ENCODE results near the gene DNAJB14. TPM values are rescaled to one million over a fixed set of nuclear protein-coding genes. Genes with fewer than 3 reads are reported as not detected.
A peak's percentile ranks its signal among the peaks of the same experiment; 100 is the strongest.

The DNAJB14 gene
- total and polyA plus RNA-seq, 2 experiments from 2014 or later: 30.4 to 44.7 TPM

DNA sequence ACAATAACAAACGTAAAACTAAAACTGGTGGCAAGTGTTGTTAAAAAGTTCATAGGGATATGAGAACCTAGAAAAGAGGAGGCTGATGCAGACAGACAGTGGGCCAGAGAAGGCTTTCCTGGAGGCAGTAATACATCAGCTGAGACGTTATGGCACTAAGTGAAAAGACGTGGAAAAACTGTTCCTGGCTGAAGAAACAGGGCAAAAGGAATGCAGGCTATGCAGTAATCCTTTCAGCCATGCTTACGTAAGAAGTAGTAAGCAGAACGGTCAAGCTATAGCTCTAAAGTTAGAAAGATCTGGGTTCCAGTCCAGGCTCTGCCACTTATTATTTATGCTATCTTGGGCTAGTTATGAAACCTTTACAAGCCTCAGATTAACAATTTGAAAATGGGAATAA is 58.6 kb downstream of the DNAJB14 start:
- H3K9me2 ChIP-seq (ENCODE audit: insufficient read depth): no peaks in the 10 kb centered on the region
- no peak overlapping the region for H3K4me2 ChIP-seq (ENCODE audit: unreplicated experiment)
- no peak overlapping the region for H3K4me3 ChIP-seq
- in situ Hi-C loops (cut with MboI): no loop called here
- H3K79me2 ChIP-seq (ENCODE audit: insufficient read depth): peaks cover 79% of the 10 kb centered on the region
- no peaks in the 10 kb centered on the region; the same call in 1 of the 2 replicates for H3F3A ChIP-seq (ENCODE audit: insufficient read depth)
- H3K9me3 ChIP-seq (ENCODE audit: low read depth): no peaks in the 10 kb centered on the region
- H3K4me1 ChIP-seq (ENCODE audit: insufficient read depth): peaks cover 22% of the 10 kb centered on the region
- H3K36me3 ChIP-seq (ENCODE audit: low read depth): peaks cover 53% of the 10 kb centered on the region
- H3K27me3 ChIP-seq (replicated peaks; ENCODE audit: insufficient read depth): no peaks in the 10 kb centered on the region
- no peak overlapping the region for H2AFZ ChIP-seq
- H4K20me1 ChIP-seq (ENCODE audit: insufficient read depth): no peaks in the 10 kb centered on the region
- WGBS, 2 experiments (ENCODE audit: low coverage in 1 of 2, low lambda C conversion rate in 2 of 2, missing lambda C conversion rate in 2 of 2): 36 to 38% methylated on average over 5 of the region's 5 CpGs
- no peak for TF ChIP-seq EZH2phosphoT487 (IDR thresholded peaks at IDR 0.05; ENCODE audit: insufficient read depth, low read depth)
- TF ChIP-seq EZH2 (IDR thresholded peaks at IDR 0.05; ENCODE audit: insufficient read depth, poor library complexity, severe bottlenecking): no peak
- peak overlapping the region; percentile 16; the same call in 1 of the 2 replicates for H3K27ac ChIP-seq
- H3K9ac ChIP-seq: peak overlapping the region; percentile 5; the same call in 1 of the 2 replicates
- DNase-seq: peak; percentile 61

GRCh38 chr4:99886146-99886545 is 60.3 kb downstream of the DNAJB14 start:
- H3K4me1 ChIP-seq (ENCODE audit: insufficient read depth): peaks cover 21% of the 10 kb centered on the region
- TF ChIP-seq EZH2phosphoT487 (IDR thresholded peaks at IDR 0.05; ENCODE audit: insufficient read depth, low read depth): no peak
- no peak for TF ChIP-seq EZH2 (IDR thresholded peaks at IDR 0.05; ENCODE audit: insufficient read depth, poor library complexity, severe bottlenecking)
- H3K9ac ChIP-seq: no peak overlapping the region
- H3K9me2 ChIP-seq (ENCODE audit: insufficient read depth): no peaks in the 10 kb centered on the region
- no peak overlapping the region for H3K27ac ChIP-seq
- no peaks in the 10 kb centered on the region for H3K27me3 ChIP-seq (replicated peaks; ENCODE audit: insufficient read depth)
- in situ Hi-C loops (cut with MboI): no loop called here
- no peak overlapping the region for H3K4me3 ChIP-seq
- H3F3A ChIP-seq (ENCODE audit: insufficient read depth): no peaks in the 10 kb centered on the region; the same call in 1 of the 2 replicates
- no peak overlapping the region for H2AFZ ChIP-seq
- no peaks in the 10 kb centered on the region for H3K9me3 ChIP-seq (ENCODE audit: low read depth)
- peaks cover 63% of the 10 kb centered on the region for H3K36me3 ChIP-seq (ENCODE audit: low read depth)
- DNase-seq: peak; percentile 35
- no peaks in the 10 kb centered on the region for H4K20me1 ChIP-seq (ENCODE audit: insufficient read depth)
- no peak overlapping the region for H3K4me2 ChIP-seq (ENCODE audit: unreplicated experiment)
- H3K79me2 ChIP-seq (ENCODE audit: insufficient read depth): peaks cover 62% of the 10 kb centered on the region
- WGBS, 2 experiments (ENCODE audit: low coverage in 1 of 2, low lambda C conversion rate in 2 of 2, missing lambda C conversion rate in 2 of 2): 64 to 65% methylated on average over 4 of the region's 4 CpGs

DNA sequence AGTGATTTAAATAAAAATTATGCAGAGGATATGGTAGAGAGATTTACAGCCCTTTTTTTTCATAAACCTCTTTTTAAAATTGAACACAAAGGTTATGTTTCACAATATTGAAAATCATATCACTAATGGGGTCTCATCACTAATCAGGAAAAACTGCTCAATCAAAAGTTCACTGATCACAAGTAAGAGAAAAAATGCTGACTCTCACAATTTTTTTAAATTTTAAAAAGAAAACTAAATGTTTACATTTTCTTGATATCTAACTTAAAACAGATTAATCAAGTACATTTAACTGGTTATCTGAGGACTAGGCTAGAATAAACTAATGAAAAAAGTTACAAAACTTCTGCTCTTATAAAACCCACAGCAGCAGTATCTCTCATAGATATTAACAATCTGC is 60.7 kb downstream of the DNAJB14 start:
- no peak overlapping the region for H3K9ac ChIP-seq
- H3K27ac ChIP-seq: no peak overlapping the region
- no peak overlapping the region for H2AFZ ChIP-seq
- no peaks in the 10 kb centered on the region for H3K9me3 ChIP-seq (ENCODE audit: low read depth)
- peaks cover 58% of the 10 kb centered on the region for H3K79me2 ChIP-seq (ENCODE audit: insufficient read depth)
- peaks cover 21% of the 10 kb centered on the region for H3K4me1 ChIP-seq (ENCODE audit: insufficient read depth)
- no peaks in the 10 kb centered on the region for H3K9me2 ChIP-seq (ENCODE audit: insufficient read depth)
- TF ChIP-seq EZH2phosphoT487 (IDR thresholded peaks at IDR 0.05; ENCODE audit: insufficient read depth, low read depth): no peak
- no peak for TF ChIP-seq EZH2 (IDR thresholded peaks at IDR 0.05; ENCODE audit: insufficient read depth, poor library complexity, severe bottlenecking)
- no peak for DNase-seq
- in situ Hi-C loops (cut with MboI): no loop called here
- H3K4me2 ChIP-seq (ENCODE audit: unreplicated experiment): no peak overlapping the region
- H3F3A ChIP-seq (ENCODE audit: insufficient read depth): no peaks in the 10 kb centered on the region; the same call in 1 of the 2 replicates
- peaks cover 66% of the 10 kb centered on the region for H3K36me3 ChIP-seq (ENCODE audit: low read depth)
- H4K20me1 ChIP-seq (ENCODE audit: insufficient read depth): no peaks in the 10 kb centered on the region
- H3K4me3 ChIP-seq: no peak overlapping the region
- H3K27me3 ChIP-seq (replicated peaks; ENCODE audit: insufficient read depth): no peaks in the 10 kb centered on the region

DNA sequence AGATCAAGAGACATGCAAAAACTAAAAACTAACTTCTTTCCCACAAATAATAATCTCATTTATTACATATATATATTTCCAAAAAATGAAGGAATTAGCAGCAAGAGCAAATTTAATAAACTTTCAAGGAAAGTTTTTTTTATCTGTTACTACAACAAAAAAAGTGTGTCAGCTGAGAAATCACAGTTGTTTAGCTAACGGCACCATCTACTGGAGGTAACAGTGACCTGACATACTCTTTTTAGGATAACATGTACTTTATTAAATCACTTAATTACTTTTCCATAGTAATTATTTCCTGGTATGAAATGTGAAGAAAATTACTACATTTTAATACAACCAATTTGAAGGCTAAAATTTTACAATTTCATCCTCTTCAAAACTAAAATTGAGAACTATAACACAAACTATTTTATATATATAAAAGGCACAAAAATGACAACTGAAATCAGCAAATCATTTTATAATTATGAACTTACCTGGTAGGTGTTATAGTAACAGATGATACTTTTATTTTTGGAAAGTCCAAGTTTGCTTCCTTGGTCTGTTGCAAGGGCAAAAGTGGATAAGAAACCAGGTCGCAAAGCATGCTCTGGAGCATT is 61.3 kb downstream of the DNAJB14 start:
- Histone ChIP-seq H3K9ac (no peak overlapping the region), H3K4me1 (ENCODE audit: insufficient read depth) (peaks cover 17% of the 10 kb centered on the region), H3K27me3 (replicated peaks; ENCODE audit: insufficient read depth) (no peaks in the 10 kb centered on the region), H3K9me2 (ENCODE audit: insufficient read depth) (no peaks in the 10 kb centered on the region), H3K4me2 (ENCODE audit: unreplicated experiment) (no peak overlapping the region), H3K9me3 (ENCODE audit: low read depth) (no peaks in the 10 kb centered on the region), H4K20me1 (ENCODE audit: insufficient read depth) (no peaks in the 10 kb centered on the region), H3K79me2 (ENCODE audit: insufficient read depth) (peaks cover 52% of the 10 kb centered on the region), H2AFZ (no peak overlapping the region), H3K4me3 (no peak overlapping the region), H3F3A (ENCODE audit: insufficient read depth) (no peaks in the 10 kb centered on the region; the same call in 1 of the 2 replicates), H3K27ac (no peak overlapping the region), H3K36me3 (ENCODE audit: low read depth) (peaks cover 72% of the 10 kb centered on the region)
- WGBS, 2 experiments (ENCODE audit: low coverage in 1 of 2, low lambda C conversion rate in 2 of 2, missing lambda C conversion rate in 2 of 2): 78 to 79% methylated on average over 2 of the region's 2 CpGs
- peak; percentile 61 for DNase-seq
- in situ Hi-C loops (cut with MboI): no loop called here
- TF ChIP-seq EZH2phosphoT487 (IDR thresholded peaks at IDR 0.05; ENCODE audit: insufficient read depth, low read depth): no peak
- TF ChIP-seq EZH2 (IDR thresholded peaks at IDR 0.05; ENCODE audit: insufficient read depth, poor library complexity, severe bottlenecking): no peak

Data from GM23248 (cell line).